ENCODE measurements around the gene CHST13. TPM values are rescaled to one million over a fixed set of nuclear protein-coding genes. Genes with fewer than 3 reads are reported as not detected.

CHST13 gene, protein sequence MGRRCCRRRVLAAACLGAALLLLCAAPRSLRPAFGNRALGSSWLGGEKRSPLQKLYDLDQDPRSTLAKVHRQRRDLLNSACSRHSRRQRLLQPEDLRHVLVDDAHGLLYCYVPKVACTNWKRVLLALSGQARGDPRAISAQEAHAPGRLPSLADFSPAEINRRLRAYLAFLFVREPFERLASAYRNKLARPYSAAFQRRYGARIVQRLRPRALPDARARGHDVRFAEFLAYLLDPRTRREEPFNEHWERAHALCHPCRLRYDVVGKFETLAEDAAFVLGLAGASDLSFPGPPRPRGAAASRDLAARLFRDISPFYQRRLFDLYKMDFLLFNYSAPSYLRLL
- total RNA-seq, result under 1 TPM; 0.33 to 0.55 TPM
- not detected for polyA plus RNA-seq
- long read RNA-seq, donor 1, partial matches to known transcripts, result 0 of 3 reads
- long read RNA-seq, donor 1, other reads (novel, unspliced or antisense), result 0 of 3 reads
- long read RNA-seq, donor 2, result 0 reads

DNA sequence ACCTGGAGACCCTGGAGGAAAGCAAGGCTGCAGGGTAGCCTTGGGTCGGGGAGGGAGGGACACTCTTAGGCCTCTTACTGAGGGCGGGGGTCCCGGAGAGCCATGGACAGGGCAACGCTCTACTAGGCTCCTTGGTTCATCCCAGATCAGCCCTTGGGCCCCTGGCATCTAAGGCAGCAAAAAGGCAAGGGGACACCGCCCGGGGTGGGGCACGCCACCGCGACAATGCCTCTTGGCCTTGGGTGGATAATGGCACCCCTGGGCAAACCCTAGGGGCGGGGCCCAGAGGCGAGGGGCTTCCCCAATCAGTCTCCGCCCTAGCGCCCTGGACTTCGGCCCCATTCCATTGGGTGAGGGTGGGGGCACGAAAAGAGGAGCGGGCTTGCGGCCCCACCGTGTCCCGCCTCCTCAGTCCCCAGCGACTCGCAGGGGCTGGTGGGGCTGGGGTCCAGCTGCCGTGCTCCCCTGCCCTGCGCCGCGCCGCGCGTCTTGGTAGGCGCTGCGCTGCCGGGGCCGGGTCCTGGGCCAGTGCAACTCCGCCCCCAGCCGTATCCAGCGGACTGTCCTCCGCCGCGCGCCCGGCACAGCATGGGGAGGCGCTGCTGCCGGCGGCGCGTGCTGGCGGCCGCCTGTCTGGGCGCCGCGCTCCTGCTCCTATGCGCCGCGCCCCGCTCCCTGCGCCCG lies at the start of gene CHST13:
CHST13 (plus strand) TSS at position 411 of the 684 bp plus-strand sequence; CDS start at position 589, 178 bp downstream.
- Histone ChIP-seq H3K9me3 (ENCODE audit: control insufficient read depth, low read length) (no peaks in the 10 kb centered on the region), H3K4me3 (ENCODE audit: low read length in 2 of 2) (peak within 1 kb of the TSS in 1 of 2 donors; percentile 10), H3K27ac (ENCODE audit: low read depth in 1 of 2, low read length in 2 of 2) (no peak within 1 kb of the TSS), H3K4me1 (ENCODE audit: control insufficient read depth in 1 of 2, insufficient read depth in 2 of 2, low read length in 2 of 2) (no peaks in the 10 kb centered on the region), H3K27me3 (ENCODE audit: control insufficient read depth in 1 of 2, insufficient read depth in 2 of 2, low read length in 1 of 2) (no peaks in the 10 kb centered on the region), H3K36me3 (ENCODE audit: control insufficient read depth in 1 of 2, insufficient read depth in 2 of 2, low read length in 1 of 2) (no peaks in the 10 kb centered on the region)
- ATAC-seq (ENCODE audit: low FRiP score) (peak; percentile 53), DNase-seq (peak; percentile 66 to 83)
- WGBS, 2 donors, result 6% methylated on average over 45 to 56 of the region's 56 CpGs
- intact Hi-C loops (cut with DNase I), result loop anchor here (2.0 to 10.0 kb wide), 3 partner anchors 933 to 1023 kb away; no protein-coding TSS in a partner anchor

DNA sequence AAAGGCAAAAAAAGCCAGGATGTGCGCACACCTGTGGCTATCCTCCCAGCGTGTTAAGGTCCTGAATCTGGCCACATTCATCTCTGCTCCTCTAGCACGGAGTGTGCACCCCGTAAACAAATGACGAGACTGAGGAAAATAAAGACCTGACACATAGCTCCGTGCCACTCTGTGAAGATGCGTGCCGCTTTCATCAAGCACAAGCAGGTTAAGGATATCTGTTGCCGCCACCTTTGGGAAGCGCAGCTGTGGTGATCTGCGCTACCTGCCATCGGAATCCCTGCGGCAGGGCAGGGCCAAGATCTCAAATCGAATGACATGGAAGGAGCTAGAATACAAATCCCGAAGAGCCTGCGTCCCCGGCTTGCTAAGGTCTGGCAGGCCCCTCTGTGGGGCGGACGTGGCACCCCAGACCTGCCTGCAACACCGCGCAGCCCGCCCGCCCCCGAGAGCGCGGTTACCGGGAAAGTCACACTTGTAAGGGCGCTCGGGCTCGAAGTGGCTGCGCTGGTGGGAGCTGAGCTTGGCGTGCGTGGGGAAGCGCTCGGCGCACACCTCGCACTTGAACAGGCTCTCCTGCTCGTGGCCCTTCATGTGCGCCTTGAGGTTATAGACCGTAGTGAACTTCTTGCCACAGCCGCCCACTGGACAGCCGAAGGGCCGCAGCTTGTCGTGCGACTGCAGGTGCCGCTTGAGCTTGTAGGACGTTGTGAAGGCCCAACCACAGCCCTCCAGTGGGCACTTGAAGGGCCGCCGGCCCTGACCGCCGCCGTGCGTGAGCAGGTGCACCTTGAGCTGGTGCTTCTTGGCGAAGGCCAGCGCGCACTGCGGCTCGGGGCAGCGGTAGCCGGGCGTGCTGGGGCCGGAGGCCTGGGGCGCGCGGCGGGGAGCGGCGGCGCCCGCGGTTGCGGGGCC lies 49.2 kb upstream of the CHST13 start:
- ATAC-seq (ENCODE audit: low FRiP score), result peak; percentile 2
- 6 to 7% methylated on average over 62 to 72 of the region's 72 CpGs for WGBS, 2 donors
- intact Hi-C loops (cut with DNase I), result loop anchor here (5.0 to 10.0 kb wide), 2 partner anchors 210 to 217 kb away; no protein-coding TSS in a partner anchor
- H3K4me1 ChIP-seq (ENCODE audit: control insufficient read depth in 1 of 2, insufficient read depth in 2 of 2, low read length in 2 of 2), result peaks cover 0 to 4% of the 10 kb centered on the region in 2 donors
- DNase-seq, result peak; percentile 70 to 83
- H3K27ac ChIP-seq (ENCODE audit: low read depth in 1 of 2, low read length in 2 of 2), result peak overlapping the region in 1 of 2 donors; percentile 65
- peak overlapping the region; percentile 50 to 74 for H3K4me3 ChIP-seq (ENCODE audit: low read length in 2 of 2)
- peaks cover 2 to 5% of the 10 kb centered on the region in 2 donors for H3K36me3 ChIP-seq (ENCODE audit: control insufficient read depth in 1 of 2, insufficient read depth in 2 of 2, low read length in 1 of 2)
- no peaks in the 10 kb centered on the region for H3K27me3 ChIP-seq (ENCODE audit: control insufficient read depth in 1 of 2, insufficient read depth in 2 of 2, low read length in 1 of 2)
- H3K9me3 ChIP-seq (ENCODE audit: control insufficient read depth, low read length), result no peaks in the 10 kb centered on the region

DNA sequence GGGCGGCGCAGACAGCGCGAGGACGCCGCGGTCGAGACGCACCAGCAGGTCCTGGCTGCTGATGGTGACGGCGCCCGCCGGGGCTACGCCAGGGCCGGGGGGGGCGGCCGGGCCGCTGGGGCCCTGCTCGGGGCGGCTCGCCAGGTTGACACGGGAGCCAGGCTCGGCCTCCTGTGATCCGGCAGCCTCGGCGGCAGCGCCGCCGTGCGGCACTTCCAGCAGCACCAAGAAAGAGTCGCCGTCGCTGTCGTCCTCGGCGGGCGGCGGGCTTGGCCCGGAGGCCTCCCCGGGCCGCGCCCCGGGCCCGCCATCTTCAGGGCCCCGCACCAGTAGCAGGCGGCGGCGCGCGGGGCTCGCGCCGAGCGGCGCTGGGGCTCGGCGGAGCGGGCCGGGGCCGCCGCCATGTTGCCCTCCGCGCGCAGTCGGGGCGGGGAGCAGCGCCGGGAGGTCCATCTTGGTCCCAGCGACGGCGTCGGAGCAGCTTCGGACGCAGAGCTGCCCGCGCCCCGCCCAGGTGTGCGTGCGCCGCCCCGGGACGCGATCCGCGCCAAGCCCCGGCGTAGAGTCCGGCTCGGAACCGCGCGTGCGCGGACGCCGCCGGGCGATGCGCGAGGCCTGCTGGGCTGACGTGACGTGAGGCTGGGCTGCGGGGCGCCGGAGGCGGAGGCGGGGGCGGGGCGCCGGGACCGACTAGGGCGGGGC lies 48.4 kb upstream of the CHST13 start, which contains the start of gene ZXDC:
ZXDC (minus strand) TSS at position 479 of the 702 bp plus-strand sequence; CDS start at position 453, 26 bp downstream.
- Histone ChIP-seq H3K4me3 (ENCODE audit: low read length in 2 of 2) (peak within 1 kb of the TSS; percentile 74 to 83), H3K36me3 (ENCODE audit: control insufficient read depth in 1 of 2, insufficient read depth in 2 of 2, low read length in 1 of 2) (peaks cover 1 to 2% of the 10 kb centered on the region in 2 donors), H3K27me3 (ENCODE audit: control insufficient read depth in 1 of 2, insufficient read depth in 2 of 2, low read length in 1 of 2) (no peaks in the 10 kb centered on the region), H3K9me3 (ENCODE audit: control insufficient read depth, low read length) (no peaks in the 10 kb centered on the region), H3K4me1 (ENCODE audit: control insufficient read depth in 1 of 2, insufficient read depth in 2 of 2, low read length in 2 of 2) (peaks cover 0 to 4% of the 10 kb centered on the region in 2 donors), H3K27ac (ENCODE audit: low read depth in 1 of 2, low read length in 2 of 2) (peak within 1 kb of the TSS; percentile 65 to 93)
- DNase-seq, result peak; percentile 97 to 98
- intact Hi-C loops (cut with DNase I), result loop anchor here in 1 of 2 donors (10.0 kb wide), 1 partner anchor 211 kb away; no protein-coding TSS in a partner anchor
- peak; percentile 95 for ATAC-seq (ENCODE audit: low FRiP score)
- 0% methylated on average over 23 to 112 of the region's 112 CpGs for WGBS, 2 donors

DNA sequence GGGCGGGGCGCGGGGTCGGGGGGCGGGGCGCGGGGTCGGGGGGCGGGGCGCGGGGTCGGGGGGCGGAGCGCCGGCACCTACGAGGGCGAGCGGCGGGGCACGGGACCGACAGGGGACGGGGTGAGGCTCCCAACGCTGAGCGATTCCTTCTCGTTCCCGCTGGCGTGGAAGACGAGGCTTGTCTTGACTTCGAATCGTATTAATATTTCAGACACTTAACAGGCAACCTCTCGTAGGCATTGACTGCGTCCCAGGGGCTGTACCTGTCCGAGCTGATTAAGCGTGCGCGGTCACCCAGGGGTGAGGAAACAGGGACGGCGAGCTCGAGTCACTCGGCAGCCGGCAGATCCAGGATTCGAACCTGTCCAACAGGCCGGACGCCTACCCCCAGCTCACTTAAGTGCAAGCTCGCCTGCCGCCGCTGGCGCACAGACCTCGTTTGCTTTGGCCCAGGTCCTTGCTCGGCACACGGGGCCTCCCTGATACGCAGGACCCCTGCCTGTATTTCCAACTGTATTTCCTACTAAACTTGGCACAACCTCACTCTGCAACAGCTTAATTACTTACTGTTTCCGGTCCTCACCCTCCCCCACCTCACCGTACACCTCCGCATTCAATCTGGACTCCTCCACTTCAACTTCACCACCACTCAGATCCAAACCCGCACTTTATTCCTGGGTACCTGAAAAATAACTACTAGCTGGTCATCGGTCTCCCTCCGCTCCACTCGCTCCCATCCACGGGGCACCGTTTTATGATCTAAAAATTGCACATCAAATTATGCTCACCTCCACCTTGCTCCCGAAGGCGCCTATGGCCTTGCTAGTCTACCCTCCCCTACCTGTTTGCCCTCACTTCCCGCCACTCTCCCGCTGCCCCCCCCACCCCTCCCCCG lies 47.5 kb upstream of the CHST13 start:
- Histone ChIP-seq H3K4me3 (ENCODE audit: low read length in 2 of 2) (peak overlapping the region; percentile 3 to 83), H3K27ac (ENCODE audit: low read depth in 1 of 2, low read length in 2 of 2) (peak overlapping the region in 1 of 2 donors; percentile 50), H3K27me3 (ENCODE audit: control insufficient read depth in 1 of 2, insufficient read depth in 2 of 2, low read length in 1 of 2) (no peaks in the 10 kb centered on the region), H3K9me3 (ENCODE audit: control insufficient read depth, low read length) (no peaks in the 10 kb centered on the region), H3K4me1 (ENCODE audit: control insufficient read depth in 1 of 2, insufficient read depth in 2 of 2, low read length in 2 of 2) (peaks cover 0 to 4% of the 10 kb centered on the region in 2 donors), H3K36me3 (ENCODE audit: control insufficient read depth in 1 of 2, insufficient read depth in 2 of 2, low read length in 1 of 2) (no peaks in the 10 kb centered on the region)
- intact Hi-C loops (cut with DNase I), result loop anchor here in 1 of 2 donors (10.0 kb wide), 1 partner anchor 212 kb away; no protein-coding TSS in a partner anchor
- ATAC-seq (ENCODE audit: low FRiP score) (peak; percentile 67), DNase-seq (peak; percentile 74 to 88)
- WGBS, 2 donors, result 7 to 8% methylated on average over 44 to 66 of the region's 66 CpGs

DNA sequence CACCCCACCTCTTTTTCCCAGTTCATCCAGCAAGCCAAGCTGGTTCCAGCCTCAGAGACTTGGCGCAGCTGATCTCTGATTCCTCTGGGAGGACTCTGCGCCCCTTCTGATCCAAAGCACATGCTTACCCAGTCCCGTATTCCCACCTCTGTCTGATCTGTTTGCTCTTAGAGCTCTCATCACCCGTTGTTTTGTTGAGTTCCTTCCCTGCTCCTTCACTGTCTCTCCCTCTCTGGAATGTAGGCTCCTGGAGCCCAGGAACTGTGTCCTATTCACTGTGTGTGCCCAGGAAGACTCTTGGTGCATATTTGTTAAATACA lies 46.9 kb upstream of the CHST13 start:
- Histone ChIP-seq H3K27ac (ENCODE audit: low read depth in 1 of 2, low read length in 2 of 2) (no peak overlapping the region), H3K36me3 (ENCODE audit: control insufficient read depth in 1 of 2, insufficient read depth in 2 of 2, low read length in 1 of 2) (no peaks in the 10 kb centered on the region), H3K9me3 (ENCODE audit: control insufficient read depth, low read length) (no peaks in the 10 kb centered on the region), H3K4me3 (ENCODE audit: low read length in 2 of 2) (no peak overlapping the region), H3K4me1 (ENCODE audit: control insufficient read depth in 1 of 2, insufficient read depth in 2 of 2, low read length in 2 of 2) (peaks cover 0 to 2% of the 10 kb centered on the region in 2 donors), H3K27me3 (ENCODE audit: control insufficient read depth in 1 of 2, insufficient read depth in 2 of 2, low read length in 1 of 2) (no peaks in the 10 kb centered on the region)
- 38% methylated on average over 4 of the region's 4 CpGs for WGBS, 2 donors
- ATAC-seq (ENCODE audit: low FRiP score) (no peak), DNase-seq (no peak)
- intact Hi-C loops (cut with DNase I), result loop anchor here in 1 of 2 donors (10.0 kb wide), 1 partner anchor 212 kb away; no protein-coding TSS in a partner anchor

DNA sequence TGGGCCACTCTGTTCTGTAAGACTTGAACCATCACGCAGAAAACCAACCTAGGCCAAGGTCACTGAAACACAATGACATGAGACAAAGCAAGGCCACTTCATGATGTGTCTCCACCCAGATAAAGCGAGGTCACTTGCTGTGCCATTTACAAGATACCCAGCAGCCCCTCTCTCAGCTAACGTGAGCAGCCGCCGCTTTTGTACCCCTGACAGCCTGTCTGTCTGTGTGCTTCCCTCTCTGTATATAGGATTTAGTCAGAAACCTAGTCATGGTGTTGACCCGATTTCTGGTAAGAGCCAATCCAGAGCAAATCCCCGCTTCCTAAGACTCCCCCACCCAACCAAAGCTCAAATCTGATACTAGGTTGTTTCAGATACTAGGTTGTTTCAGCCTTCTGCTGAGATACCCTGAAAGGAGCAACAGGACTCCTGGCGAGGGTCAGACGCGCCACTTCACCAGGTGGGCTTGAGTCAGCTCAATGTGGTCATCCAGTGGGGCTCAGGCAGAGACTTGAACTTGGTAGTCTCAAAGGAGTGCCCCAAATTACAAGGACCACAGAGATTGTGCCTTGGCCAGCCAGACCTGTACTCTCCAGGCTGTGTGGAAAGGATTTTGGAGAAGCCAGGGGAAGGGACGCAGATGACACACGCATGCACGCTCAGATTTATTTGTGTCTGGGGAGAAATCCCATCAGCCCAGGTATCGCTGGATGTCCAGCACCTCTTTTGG lies 45.2 kb upstream of the CHST13 start:
- intact Hi-C loops (cut with DNase I), result loop anchor here in 1 of 2 donors (10.0 kb wide), 1 partner anchor 214 kb away; no protein-coding TSS in a partner anchor
- DNase-seq, result peak in 1 of 2 donors; percentile 48
- H3K9me3 ChIP-seq (ENCODE audit: control insufficient read depth, low read length), result no peaks in the 10 kb centered on the region
- ATAC-seq (ENCODE audit: low FRiP score), result no peak
- no peaks in the 10 kb centered on the region for H3K27me3 ChIP-seq (ENCODE audit: control insufficient read depth in 1 of 2, insufficient read depth in 2 of 2, low read length in 1 of 2)
- 95 to 99% methylated on average over 14 of the region's 14 CpGs for WGBS, 2 donors
- no peaks in the 10 kb centered on the region for H3K36me3 ChIP-seq (ENCODE audit: control insufficient read depth in 1 of 2, insufficient read depth in 2 of 2, low read length in 1 of 2)
- H3K4me3 ChIP-seq (ENCODE audit: low read length in 2 of 2), result no peak overlapping the region
- H3K27ac ChIP-seq (ENCODE audit: low read depth in 1 of 2, low read length in 2 of 2), result no peak overlapping the region
- H3K4me1 ChIP-seq (ENCODE audit: control insufficient read depth in 1 of 2, insufficient read depth in 2 of 2, low read length in 2 of 2), result peaks cover 0 to under 1% of the 10 kb centered on the region in 2 donors
